ENCODE data around the gene PSORS1C2.

Gene PSORS1C2

GRCh38 chr6:31158140-31158862, 19.4 kb upstream of the PSORS1C2 start, which contains the start of gene TCF19:
Gene TCF19 (plus strand): TSS chr6:31158589. CDS start chr6:31159470, 881 bp downstream.
- Histone ChIP-seq H3K36me3 (ENCODE audit: control insufficient read depth, insufficient read depth, low read length) (peaks cover 9% of the 10 kb centered on the region; the same call in 1 of the 2 replicates), H3K27ac (ENCODE audit: low read length) (no peak within 1 kb of the TSS), H3K9me3 (ENCODE audit: control insufficient read depth, insufficient read depth, low read length) (no peaks in the 10 kb centered on the region), H3K27me3 (ENCODE audit: control insufficient read depth, insufficient read depth, low read length) (no peaks in the 10 kb centered on the region), H3K4me3 (ENCODE audit: low read length) (peak within 1 kb of the TSS; percentile 69; the same call in 1 of the 2 replicates), H3K4me1 (ENCODE audit: control insufficient read depth, insufficient read depth, low read length) (peaks cover 4% of the 10 kb centered on the region; the same call in 1 of the 2 replicates)
- WGBS (ENCODE audit: insufficient coverage, insufficient read length), result no CpG with 5 or more reads among the region's 65 CpGs
- no peak for DNase-seq (ENCODE audit: low read depth, low spot score)

GRCh38 chr6:31157513-31158139, 18.8 kb upstream of the PSORS1C2 start, which contains the start of gene CCHCR1:
Gene CCHCR1 (minus strand): TSS chr6:31157802. CDS start chr6:31157600, 202 bp downstream.
- DNase-seq (ENCODE audit: low read depth, low spot score), result no peak
- Histone ChIP-seq H3K27ac (ENCODE audit: low read length) (no peak within 1 kb of the TSS), H3K4me1 (ENCODE audit: control insufficient read depth, insufficient read depth, low read length) (peaks cover 4% of the 10 kb centered on the region; the same call in 1 of the 2 replicates), H3K9me3 (ENCODE audit: control insufficient read depth, insufficient read depth, low read length) (no peaks in the 10 kb centered on the region), H3K36me3 (ENCODE audit: control insufficient read depth, insufficient read depth, low read length) (peaks cover 8% of the 10 kb centered on the region; the same call in 1 of the 2 replicates), H3K4me3 (ENCODE audit: low read length) (peak within 1 kb of the TSS; percentile 69; the same call in 1 of the 2 replicates), H3K27me3 (ENCODE audit: control insufficient read depth, insufficient read depth, low read length) (no peaks in the 10 kb centered on the region)
- no CpG with 5 or more reads among the region's 14 CpGs for WGBS (ENCODE audit: insufficient coverage, insufficient read length)

- Histone ChIP-seq H3K9me3 (ENCODE audit: control insufficient read depth, insufficient read depth, low read length) (no peaks in the 10 kb centered on the region), H3K27me3 (ENCODE audit: control insufficient read depth, insufficient read depth, low read length) (no peaks in the 10 kb centered on the region), H3K36me3 (ENCODE audit: control insufficient read depth, insufficient read depth, low read length) (peaks cover 8% of the 10 kb centered on the region; the same call in 1 of the 2 replicates), H3K4me1 (ENCODE audit: control insufficient read depth, insufficient read depth, low read length) (peaks cover 2% of the 10 kb centered on the region; the same call in 1 of the 2 replicates), H3K4me3 (ENCODE audit: low read length) (no peak overlapping the region), H3K27ac (ENCODE audit: low read length) (no peak overlapping the region)
- no CpG with 5 or more reads among the region's 7 CpGs for WGBS (ENCODE audit: insufficient coverage, insufficient read length)
- DNase-seq (ENCODE audit: low read depth, low spot score), result no peak
Measured at GRCh38 chr6:31156641-31157040, 17.8 kb upstream of the PSORS1C2 start.

GRCh38 chr6:31154436-31154835, 15.6 kb upstream of the PSORS1C2 start:
- Histone ChIP-seq H3K4me1 (ENCODE audit: control insufficient read depth, insufficient read depth, low read length) (peaks cover under 1% of the 10 kb centered on the region; the same call in 1 of the 2 replicates), H3K9me3 (ENCODE audit: control insufficient read depth, insufficient read depth, low read length) (no peaks in the 10 kb centered on the region), H3K27ac (ENCODE audit: low read length) (no peak overlapping the region), H3K4me3 (ENCODE audit: low read length) (no peak overlapping the region), H3K36me3 (ENCODE audit: control insufficient read depth, insufficient read depth, low read length) (peaks cover 18% of the 10 kb centered on the region), H3K27me3 (ENCODE audit: control insufficient read depth, insufficient read depth, low read length) (no peaks in the 10 kb centered on the region)
- no CpG with 5 or more reads among the region's 15 CpGs for WGBS (ENCODE audit: insufficient coverage, insufficient read length)
- DNase-seq (ENCODE audit: low read depth, low spot score), result no peak

- Histone ChIP-seq H3K4me3 (ENCODE audit: low read length) (no peak overlapping the region), H3K36me3 (ENCODE audit: control insufficient read depth, insufficient read depth, low read length) (peaks cover 21% of the 10 kb centered on the region), H3K27ac (ENCODE audit: low read length) (no peak overlapping the region), H3K27me3 (ENCODE audit: control insufficient read depth, insufficient read depth, low read length) (no peaks in the 10 kb centered on the region), H3K4me1 (ENCODE audit: control insufficient read depth, insufficient read depth, low read length) (no peaks in the 10 kb centered on the region; the same call in 1 of the 2 replicates), H3K9me3 (ENCODE audit: control insufficient read depth, insufficient read depth, low read length) (no peaks in the 10 kb centered on the region)
- no CpG with 5 or more reads among the region's 7 CpGs for WGBS (ENCODE audit: insufficient coverage, insufficient read length)
- no peak for DNase-seq (ENCODE audit: low read depth, low spot score)
Measured at GRCh38 chr6:31152781-31153180, 13.9 kb upstream of the PSORS1C2 start.

- no peak for DNase-seq (ENCODE audit: low read depth, low spot score)
- WGBS (ENCODE audit: insufficient coverage, insufficient read length), result no CpG with 5 or more reads among the region's 6 CpGs
- peaks cover 21% of the 10 kb centered on the region for H3K36me3 ChIP-seq (ENCODE audit: control insufficient read depth, insufficient read depth, low read length)
- no peaks in the 10 kb centered on the region for H3K9me3 ChIP-seq (ENCODE audit: control insufficient read depth, insufficient read depth, low read length)
- H3K4me3 ChIP-seq (ENCODE audit: low read length), result no peak overlapping the region
- H3K4me1 ChIP-seq (ENCODE audit: control insufficient read depth, insufficient read depth, low read length), result no peaks in the 10 kb centered on the region
- no peak overlapping the region for H3K27ac ChIP-seq (ENCODE audit: low read length)
- H3K27me3 ChIP-seq (ENCODE audit: control insufficient read depth, insufficient read depth, low read length), result no peaks in the 10 kb centered on the region
Measured at GRCh38 chr6:31149827-31150447, 11.1 kb upstream of the PSORS1C2 start.

- Histone ChIP-seq H3K36me3 (ENCODE audit: control insufficient read depth, insufficient read depth, low read length) (peaks cover 21% of the 10 kb centered on the region), H3K9me3 (ENCODE audit: control insufficient read depth, insufficient read depth, low read length) (no peaks in the 10 kb centered on the region), H3K4me1 (ENCODE audit: control insufficient read depth, insufficient read depth, low read length) (peaks cover 1% of the 10 kb centered on the region; the same call in 1 of the 2 replicates), H3K27me3 (ENCODE audit: control insufficient read depth, insufficient read depth, low read length) (no peaks in the 10 kb centered on the region), H3K4me3 (ENCODE audit: low read length) (no peak overlapping the region), H3K27ac (ENCODE audit: low read length) (no peak overlapping the region)
- WGBS (ENCODE audit: insufficient coverage, insufficient read length), result no CpG with 5 or more reads among the region's 10 CpGs
- DNase-seq (ENCODE audit: low read depth, low spot score), result no peak
Measured at GRCh38 chr6:31145386-31145785, 6.5 kb upstream of the PSORS1C2 start.

- Histone ChIP-seq H3K9me3 (ENCODE audit: control insufficient read depth, insufficient read depth, low read length) (no peaks in the 10 kb centered on the region), H3K27ac (ENCODE audit: low read length) (no peak overlapping the region), H3K36me3 (ENCODE audit: control insufficient read depth, insufficient read depth, low read length) (peaks cover 16% of the 10 kb centered on the region), H3K4me1 (ENCODE audit: control insufficient read depth, insufficient read depth, low read length) (peaks cover 2% of the 10 kb centered on the region), H3K4me3 (ENCODE audit: low read length) (no peak overlapping the region), H3K27me3 (ENCODE audit: control insufficient read depth, insufficient read depth, low read length) (no peaks in the 10 kb centered on the region)
- WGBS (ENCODE audit: insufficient coverage, insufficient read length), result no CpG with 5 or more reads among the region's 11 CpGs
- DNase-seq (ENCODE audit: low read depth, low spot score), result no peak
Measured at GRCh38 chr6:31144970-31145340, 6.1 kb upstream of the PSORS1C2 start.

- no peak for DNase-seq (ENCODE audit: low read depth, low spot score)
- no peak overlapping the region for H3K4me3 ChIP-seq (ENCODE audit: low read length)
- H3K27ac ChIP-seq (ENCODE audit: low read length), result no peak overlapping the region
- no peaks in the 10 kb centered on the region for H3K27me3 ChIP-seq (ENCODE audit: control insufficient read depth, insufficient read depth, low read length)
- WGBS (ENCODE audit: insufficient coverage, insufficient read length), result no CpG with 5 or more reads among the region's 18 CpGs
- H3K4me1 ChIP-seq (ENCODE audit: control insufficient read depth, insufficient read depth, low read length), result peaks cover 3% of the 10 kb centered on the region
- peaks cover 13% of the 10 kb centered on the region for H3K36me3 ChIP-seq (ENCODE audit: control insufficient read depth, insufficient read depth, low read length)
- H3K9me3 ChIP-seq (ENCODE audit: control insufficient read depth, insufficient read depth, low read length), result no peaks in the 10 kb centered on the region
Measured at GRCh38 chr6:31144296-31144969, 5.6 kb upstream of the PSORS1C2 start.

- no peaks in the 10 kb centered on the region for H3K9me3 ChIP-seq (ENCODE audit: control insufficient read depth, insufficient read depth, low read length)
- H3K36me3 ChIP-seq (ENCODE audit: control insufficient read depth, insufficient read depth, low read length), result peaks cover 11% of the 10 kb centered on the region
- DNase-seq (ENCODE audit: low read depth, low spot score), result no peak
- no peak overlapping the region for H3K27ac ChIP-seq (ENCODE audit: low read length)
- no peaks in the 10 kb centered on the region for H3K27me3 ChIP-seq (ENCODE audit: control insufficient read depth, insufficient read depth, low read length)
- no CpG with 5 or more reads among the region's 11 CpGs for WGBS (ENCODE audit: insufficient coverage, insufficient read length)
- no peak overlapping the region for H3K4me3 ChIP-seq (ENCODE audit: low read length)
- peaks cover 6% of the 10 kb centered on the region for H3K4me1 ChIP-seq (ENCODE audit: control insufficient read depth, insufficient read depth, low read length)
Measured at GRCh38 chr6:31143148-31143547, 4.3 kb upstream of the PSORS1C2 start.

Measured in iPS DF 6.9 (cell line).